HG03196 (cell line): Measurements from ENCODE around the gene FILIP1L.

Experiments
- ATAC-seq: cut with Tn5 transposase; IDR thresholded peaks from one replicate; pipeline ENCODE4 v1.9.1; 2021; ENCODE audit not compliant: unreplicated experiment

FILIP1L gene

DNA sequence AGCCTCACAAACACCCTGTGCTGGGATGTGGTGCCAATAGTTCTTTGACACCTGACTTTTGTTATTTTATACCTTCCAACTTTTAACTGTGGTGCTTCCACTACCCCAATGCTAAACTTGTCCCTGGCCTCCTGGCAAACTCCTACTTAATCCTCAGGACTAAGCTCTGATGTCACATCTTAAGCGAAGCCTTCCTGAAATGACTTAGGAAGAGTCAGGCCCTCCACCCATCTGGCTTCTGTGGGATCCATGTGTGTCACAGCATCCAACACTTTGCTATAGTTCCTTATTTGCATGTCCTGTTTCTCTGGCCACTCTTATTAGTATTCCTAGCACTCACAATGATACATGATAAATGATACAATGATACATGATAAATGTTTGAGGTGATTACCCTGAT lies 133.2 kb downstream of the FILIP1L start:
- ATAC-seq = no peak

DNA sequence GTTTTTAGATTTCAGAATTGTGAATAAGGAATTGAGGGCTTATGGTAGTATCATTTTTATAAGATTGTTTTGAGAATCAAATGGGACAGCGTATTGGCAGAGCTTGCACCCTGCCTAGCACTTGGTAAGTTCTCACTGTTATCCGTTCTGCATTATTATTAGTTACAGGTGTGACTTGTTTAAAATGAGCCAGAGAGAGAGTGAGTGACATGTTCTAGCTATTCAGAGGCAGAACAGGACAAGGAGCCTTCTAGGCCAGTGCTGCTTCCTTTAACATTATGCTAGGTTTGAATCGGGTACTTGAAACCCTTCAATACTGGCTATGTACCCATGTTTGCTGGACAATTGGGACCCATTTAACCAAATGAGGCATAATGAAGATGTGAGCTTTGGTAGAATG lies 133.7 kb downstream of the FILIP1L start:
- ATAC-seq = no peak

DNA sequence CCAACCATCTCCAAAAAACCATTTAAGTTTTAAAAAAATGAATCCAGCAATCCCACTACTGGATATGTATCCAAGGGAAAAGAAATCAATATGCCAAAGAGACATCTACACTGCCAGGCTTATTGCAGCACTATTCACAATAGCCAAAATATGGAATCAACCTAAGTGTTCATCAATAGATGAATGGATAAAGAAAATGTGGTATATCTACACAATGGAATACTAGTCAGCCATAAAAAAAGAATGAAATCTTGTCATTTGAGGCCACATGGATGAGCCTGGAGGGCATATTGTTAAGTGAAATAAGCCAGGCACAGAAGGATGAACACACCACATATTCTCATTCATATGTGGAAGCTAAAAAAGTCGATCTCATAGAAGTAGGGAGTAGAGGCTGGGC lies 136.1 kb downstream of the FILIP1L start:
- ATAC-seq = no peak

DNA sequence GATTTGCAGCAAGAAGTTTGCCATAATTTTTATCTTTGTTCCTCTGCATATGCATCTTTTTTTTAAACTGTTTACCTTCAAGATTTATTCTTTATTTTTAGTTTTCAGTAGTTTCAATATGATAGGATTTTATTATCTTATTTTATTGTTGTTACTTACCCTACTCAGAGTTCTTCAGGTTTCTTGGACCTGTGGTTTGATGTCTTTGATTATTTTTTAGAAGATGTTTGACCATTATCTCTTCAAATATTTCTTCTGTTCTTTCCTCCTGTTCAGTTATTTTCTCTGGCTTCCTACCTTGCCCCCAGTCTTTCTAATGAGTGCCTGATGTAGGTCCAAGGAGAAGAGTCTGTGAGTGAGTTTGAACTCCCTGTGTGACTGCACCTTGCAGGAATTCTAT lies 137.7 kb downstream of the FILIP1L start:
- no peak for ATAC-seq

DNA sequence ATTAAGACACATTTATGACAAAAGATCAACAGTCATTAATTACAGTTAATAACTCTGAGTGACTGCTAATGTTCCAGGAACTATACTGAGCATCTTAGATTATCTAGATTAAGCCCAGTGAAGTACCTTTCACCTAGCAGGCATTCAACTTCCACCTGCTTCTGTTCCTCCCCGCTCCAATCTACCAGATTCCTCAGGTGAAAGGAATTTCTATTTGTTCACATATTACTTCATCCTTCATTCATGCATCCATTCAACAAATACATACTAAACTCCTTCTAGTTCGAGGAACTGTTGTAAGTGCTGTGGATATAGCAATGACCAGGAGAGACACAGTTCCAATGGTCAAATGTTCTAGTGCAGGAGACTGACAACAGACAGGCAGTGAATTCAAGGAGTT lies 139.3 kb downstream of the FILIP1L start:
- ATAC-seq = no peak

DNA sequence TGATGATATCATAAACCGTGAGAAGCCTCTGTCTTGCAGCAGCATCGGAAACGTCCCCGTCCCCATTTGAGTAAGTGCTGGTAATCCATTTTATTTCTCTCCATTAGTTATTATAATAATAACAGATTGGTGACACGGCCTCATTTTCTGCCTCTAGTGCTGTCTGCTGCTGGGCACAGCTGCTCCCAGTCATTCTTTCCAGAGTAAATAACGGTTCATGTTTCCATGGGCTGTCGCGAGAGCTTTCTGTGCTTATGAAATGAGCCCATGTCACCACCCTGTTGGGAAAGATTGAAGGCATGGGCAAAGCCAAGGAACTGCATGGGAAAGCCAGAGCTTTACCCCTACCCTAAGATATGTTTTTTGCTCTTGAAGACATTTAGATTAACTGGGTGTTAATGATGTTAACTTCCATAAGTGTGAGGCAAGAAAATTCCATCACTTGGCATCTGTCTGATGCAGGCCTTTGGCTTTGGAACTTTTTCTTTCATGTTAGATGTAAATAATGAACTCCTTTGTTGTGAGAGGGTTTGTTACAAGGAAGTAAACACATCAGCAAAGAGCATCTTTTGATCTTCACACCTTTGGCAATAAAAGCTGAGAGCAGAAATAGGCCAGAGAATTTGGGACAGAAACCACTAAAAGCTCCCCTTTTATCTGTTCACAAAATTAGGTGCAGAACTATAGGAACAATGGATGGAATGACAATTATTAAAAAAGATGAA lies 141.8 kb downstream of the FILIP1L start:
- no peak for ATAC-seq

DNA sequence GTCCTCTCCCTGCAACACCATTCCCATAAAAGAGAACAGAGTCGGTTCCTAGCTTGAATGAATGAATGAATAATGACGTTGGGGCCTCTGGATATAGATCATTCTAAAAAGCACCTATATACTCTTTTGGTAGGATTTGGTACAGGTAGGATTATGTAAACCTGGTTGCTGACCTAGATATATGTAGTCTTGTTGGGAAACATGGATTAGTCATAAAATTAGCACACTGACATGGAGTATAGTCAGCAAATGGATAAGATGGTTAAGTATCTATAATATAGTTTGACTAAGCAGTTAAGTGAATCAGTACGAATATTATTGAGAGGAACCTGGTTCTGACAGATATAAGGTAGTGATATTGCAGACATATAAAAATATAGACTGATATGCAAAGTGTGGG lies 142.5 kb downstream of the FILIP1L start:
- ATAC-seq = no peak

DNA sequence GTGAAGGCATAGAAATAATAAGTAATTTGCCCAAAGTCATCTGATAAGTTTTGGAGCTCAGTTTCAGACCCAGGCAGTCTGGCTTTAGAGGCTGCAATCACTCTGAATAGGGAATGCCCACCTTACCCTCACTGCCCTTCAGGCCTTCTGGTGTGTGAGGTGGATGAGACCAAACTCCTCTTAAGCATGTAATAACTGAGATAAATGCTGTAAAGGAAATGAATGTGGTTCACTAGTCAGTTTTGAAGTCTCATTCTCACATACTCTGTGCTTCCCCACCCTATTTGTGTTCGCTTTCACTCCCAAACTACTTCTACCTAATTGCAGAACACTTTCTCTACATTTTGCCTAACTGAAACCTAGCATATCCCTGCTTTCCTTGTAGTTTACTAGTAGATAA lies 144.1 kb downstream of the FILIP1L start:
- peak; percentile 75 for ATAC-seq

DNA sequence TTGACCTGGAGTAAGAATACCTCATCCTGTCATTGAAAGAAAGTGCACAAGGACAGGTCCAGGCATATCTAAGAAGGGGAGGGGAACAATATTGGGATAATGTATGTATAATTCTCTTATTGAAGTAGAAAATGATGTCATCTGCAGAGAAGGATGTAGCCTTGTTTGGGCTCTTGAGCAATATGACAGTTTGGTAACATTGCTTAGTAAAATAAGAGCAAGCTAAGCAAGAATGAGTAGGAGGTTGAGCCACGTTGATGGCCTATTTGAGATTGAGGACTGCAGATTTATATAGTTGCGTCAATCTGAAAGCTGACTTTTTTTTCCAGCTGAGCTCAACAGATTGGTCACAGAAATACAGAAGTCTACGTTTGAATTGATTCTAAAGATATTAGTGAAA lies 145.2 kb downstream of the FILIP1L start:
- no peak for ATAC-seq

DNA sequence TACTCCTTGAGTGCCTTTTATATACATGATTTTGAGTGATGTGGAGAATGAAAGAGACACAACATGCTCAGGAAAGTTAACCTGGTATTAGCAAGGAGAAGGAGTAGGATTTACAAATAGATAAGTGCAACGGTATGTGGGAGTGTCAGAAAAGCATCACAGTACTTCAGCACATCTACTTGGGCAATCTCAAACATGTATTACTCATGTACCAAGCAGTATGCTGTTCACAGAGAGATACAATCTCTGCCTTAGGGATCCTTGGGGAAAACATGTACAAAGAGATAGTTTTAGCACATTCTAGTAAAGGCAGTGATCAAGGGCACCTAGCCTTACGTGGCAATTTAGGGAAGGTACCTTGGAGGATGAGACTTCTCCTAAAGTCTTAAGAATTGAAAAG lies 146.5 kb downstream of the FILIP1L start:
- no peak for ATAC-seq

DNA sequence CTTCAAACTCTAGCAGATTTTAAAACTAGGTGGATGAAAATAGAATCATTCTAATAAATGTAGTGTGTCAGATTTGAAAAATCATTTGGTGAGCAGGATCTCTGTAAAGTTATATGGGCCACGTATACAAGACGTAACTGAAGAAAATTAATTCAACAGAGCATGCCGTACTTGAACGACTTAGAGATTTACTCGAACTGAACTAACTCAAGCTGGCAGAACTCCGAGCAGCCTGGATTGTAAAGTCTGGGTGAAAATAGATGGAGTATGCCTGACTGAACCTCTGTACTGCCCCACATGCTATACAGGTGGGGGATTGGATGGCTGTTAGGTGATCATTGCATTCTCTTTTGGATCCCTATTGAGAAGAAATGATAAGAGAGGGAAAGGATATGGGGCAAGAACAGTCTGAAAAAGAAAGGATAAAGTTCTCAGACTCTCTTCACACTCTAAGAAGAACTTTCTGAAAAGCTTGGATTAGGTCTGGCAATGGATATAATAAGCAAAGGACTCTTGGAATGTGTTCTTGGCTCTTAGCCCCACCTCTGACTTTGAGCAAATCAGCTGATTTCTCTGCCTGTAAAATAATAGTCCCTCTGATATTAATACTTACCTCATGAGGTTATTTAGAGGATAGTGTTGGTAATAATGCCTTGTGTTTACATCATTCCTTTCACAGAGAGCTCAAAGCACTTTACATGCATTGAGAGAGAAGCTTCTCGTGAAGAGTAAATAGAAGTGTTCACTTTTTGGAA lies 147.5 kb downstream of the FILIP1L start:
- no peak for ATAC-seq

DNA sequence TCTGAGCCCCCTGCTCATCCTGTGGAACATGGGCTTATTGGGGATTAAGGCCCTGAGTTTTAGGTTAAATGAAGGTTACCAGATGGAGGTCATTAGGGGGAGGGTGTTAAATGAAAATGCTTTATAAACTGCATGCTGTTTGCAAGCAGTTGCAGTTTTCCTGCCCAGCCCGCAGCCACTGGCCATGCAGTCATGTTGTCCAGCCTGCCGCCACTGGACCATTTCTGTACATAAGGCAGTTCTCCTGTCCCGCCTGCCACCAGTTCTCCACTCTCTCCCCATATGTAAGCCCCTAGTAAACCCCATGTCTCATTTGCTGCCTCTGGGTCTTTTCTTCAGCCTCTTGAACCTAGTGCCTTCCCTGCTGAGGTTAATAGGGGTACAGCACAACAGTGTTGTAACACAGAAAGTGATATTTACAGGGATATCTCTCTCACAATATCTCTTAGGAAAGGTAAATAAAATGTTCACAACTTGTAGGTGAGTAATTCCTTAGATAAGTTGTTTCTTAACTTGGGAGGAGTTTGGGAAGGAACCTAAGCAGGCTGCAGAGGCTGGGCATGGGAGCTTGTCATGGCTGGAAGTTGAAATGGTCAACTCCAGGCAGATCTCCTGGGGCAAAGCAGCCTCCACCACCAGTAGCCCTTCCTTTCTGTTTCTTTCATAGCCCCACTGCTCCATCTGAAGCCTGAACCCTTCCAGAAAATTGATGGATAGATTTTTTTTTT lies 148.5 kb downstream of the FILIP1L start:
- ATAC-seq = no peak

DNA sequence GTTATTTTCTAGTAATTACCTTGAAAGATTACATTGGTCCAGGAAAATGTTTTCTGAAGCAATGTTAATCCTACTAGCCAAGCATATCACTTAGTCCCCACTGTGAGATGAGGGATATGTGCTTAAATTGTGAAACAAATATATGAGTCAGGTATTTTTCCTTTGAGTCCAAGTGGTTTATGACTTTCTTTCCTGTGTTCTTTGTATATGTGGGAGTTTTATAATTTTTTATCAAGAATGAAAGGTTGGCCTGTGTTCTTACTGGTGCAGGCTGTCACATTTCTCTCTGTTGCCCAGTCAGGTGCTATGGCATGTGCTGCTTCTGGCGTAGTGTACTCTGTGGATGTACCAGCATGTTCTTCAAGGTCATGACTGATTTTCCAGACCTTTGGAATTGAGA lies 149.2 kb downstream of the FILIP1L start:
- ATAC-seq = no peak

DNA sequence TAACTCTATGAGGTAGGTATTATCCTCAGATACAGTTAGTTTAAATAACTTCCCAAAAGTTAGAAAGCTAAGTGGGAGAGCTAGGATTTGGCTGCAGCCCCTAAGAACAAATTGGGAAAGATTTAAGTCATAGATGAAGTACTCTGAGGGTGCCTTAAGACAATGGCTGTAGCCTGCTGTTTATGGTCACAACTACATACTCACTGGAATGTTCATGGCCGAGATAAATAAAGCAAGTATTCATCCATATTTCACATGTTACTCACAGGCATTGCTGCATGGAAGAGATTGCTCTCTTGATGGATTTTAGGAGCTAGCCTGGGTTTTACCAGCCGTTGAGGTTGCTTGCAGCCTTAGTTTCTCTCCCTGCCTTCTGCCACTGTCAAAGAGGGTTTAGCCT lies 151.6 kb downstream of the FILIP1L start:
- ATAC-seq = no peak

DNA sequence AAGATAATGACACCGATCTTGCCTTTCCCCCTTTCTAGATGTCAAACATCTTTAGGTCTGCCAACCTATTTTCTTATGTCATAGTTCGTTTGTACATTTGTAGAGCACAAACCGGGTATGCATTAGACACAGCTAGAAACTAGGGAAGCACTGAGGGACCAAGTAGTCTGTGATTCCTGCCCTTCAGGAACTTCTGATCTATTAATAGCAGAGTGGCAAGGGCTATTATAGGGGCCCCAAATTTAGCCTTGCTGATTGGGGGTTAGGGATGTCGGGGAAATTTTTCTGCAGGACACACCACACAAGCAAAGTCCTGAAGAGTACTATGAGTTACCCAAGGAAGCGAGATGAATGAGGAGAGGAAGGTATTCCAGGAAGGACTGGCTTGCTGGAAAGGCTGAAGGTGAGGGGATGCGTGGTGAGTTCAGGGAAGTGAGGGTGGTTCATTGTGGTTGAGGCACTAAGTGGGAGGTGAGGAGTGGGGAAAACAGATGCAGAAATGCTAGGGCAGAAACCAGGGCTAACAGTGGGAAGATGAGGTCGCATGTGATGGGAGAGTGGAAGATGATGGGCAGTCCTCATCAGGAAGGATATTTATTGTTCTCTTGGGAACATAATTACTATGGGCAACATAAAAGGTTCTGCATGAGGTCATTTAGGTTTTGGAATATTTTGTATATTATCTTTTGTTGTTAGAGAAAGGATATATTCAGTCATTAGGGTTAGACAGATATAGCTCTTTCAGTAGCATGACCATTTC lies 152.4 kb downstream of the FILIP1L start:
- no peak for ATAC-seq

DNA sequence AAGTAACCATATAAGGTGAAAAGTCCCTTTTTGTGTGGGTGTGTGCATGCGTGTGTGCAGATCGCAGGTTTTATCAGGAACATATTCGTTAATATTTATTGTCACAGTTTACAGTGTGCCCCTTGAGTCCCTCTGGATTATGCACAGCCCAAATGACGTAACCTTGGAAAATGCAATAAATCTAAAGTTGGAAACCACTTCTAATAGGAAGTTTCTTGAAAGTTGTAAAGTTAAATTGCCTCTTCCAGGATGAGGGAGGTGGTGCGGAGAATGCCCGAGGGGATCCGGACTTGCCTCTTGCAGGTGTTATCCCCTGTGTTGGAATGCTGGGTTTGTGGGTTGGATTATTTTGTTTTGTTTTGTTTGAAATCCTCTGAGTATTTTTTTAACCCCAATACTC lies 153.4 kb downstream of the FILIP1L start:
- no peak for ATAC-seq

DNA sequence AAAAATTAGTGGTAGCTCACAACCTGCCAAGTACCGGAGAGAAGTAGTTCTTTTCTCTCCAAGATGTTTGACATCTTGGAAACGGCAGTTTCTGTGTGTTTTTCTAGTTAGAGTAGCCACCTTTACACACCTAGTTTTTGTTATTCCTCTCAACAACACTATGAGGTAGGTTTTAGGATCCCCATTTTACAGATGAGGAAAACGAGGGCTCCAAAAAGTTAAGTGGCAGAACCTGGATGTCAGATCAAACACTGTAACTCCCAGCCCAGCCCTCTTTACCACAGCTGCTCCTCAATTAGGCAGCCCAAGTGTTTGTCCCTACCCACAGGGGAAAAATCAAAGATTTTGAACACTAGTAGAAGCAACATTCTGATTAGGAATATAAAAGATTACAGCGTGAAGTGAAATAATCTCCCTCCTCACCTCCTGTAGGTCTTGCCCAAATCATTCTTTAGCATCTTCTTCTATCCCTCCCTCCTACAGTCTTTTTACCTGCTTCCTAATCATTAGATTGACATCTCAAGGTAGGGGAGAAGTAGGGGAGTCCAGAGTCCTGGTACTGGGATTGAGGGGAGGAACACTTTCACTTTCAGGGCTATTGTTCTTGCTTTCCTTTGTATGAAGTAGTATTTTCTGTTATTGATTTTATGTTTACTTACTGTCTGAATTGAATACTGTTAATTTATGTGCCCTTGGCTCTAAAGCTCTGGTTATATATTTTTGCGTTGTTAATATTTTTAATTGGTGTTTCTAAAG lies 154.0 kb downstream of the FILIP1L start:
- no peak for ATAC-seq

DNA sequence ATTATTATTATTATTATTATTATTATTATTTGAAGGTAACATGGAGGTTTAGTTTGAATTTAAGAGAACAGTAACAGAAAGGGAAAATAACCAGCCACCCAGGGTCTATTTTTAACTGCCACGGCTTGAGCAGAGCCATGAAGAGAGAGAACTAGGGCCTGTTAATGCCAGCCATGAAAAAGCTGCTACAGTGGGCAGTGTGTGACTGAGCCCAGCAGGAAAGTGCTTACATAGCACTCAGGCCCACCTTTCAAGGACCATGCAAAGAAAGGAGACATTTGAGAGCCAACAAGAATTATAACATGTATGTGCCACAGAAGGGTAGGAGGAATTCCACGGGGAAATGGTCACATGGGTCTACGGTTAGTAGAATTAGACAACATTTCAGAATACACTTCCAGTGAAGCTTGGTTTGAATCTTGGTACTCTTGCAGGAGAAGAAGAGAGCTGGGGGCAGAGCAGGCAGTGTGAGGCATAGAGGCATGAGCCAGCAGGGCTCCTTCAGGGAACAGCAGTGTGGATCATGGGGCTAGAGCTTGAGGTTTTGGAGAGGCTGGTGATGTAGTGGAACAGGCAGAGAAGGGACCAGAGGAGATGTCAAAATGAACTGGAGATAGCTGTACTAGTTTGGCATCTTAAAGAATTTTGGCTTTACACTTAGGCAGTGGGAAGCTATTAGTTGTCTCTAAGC lies 155.9 kb downstream of the FILIP1L start:
- no peak for ATAC-seq

DNA sequence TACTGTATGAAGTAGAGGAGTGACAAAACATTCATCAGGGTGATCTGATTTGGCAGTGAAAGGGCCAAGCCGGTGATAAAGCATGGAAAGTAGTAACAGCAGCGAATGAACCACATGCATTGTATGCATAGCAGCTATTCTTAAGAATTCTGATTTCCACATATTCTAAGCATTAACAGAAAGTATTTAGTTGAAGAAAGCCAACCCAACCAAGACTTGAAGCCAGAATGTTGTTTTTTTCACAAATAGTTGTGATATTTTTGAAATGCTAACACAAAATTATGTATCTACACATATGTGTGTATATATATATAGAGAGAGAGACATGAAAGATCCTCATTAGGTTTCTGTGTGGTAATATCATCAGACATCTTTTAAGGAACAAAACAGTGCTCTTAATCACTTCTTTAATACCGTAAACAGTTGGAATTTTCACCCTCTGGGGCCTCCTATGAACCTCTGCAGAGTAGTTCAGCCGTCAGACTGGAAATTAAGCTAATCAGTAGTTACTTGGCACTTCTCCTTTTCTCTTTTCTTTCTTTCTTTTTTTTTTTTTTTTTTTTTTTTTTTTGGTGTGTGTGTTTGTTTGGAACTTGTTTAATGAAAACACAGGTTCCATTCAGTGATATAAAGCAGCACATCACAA lies 157.0 kb downstream of the FILIP1L start:
- no peak for ATAC-seq
